ENCODE data around the gene EIF6.

GRCh38 chr20:35237486-35237885 lies 47.1 kb downstream of the EIF6 start:
- TF ChIP-seq, protein P1, sequence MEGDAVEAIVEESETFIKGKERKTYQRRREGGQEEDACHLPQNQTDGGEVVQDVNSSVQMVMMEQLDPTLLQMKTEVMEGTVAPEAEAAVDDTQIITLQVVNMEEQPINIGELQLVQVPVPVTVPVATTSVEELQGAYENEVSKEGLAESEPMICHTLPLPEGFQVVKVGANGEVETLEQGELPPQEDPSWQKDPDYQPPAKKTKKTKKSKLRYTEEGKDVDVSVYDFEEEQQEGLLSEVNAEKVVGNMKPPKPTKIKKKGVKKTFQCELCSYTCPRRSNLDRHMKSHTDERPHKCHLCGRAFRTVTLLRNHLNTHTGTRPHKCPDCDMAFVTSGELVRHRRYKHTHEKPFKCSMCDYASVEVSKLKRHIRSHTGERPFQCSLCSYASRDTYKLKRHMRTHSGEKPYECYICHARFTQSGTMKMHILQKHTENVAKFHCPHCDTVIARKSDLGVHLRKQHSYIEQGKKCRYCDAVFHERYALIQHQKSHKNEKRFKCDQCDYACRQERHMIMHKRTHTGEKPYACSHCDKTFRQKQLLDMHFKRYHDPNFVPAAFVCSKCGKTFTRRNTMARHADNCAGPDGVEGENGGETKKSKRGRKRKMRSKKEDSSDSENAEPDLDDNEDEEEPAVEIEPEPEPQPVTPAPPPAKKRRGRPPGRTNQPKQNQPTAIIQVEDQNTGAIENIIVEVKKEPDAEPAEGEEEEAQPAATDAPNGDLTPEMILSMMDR (IDR thresholded peaks at IDR 0.05; ENCODE audit: low read depth, low read length, missing input control): no peak
- no peak for TF ChIP-seq RAD21 (IDR thresholded peaks at IDR 0.05)
- TF ChIP-seq REST (IDR thresholded peaks at IDR 0.05): no peak
- no peak for TF ChIP-seq YY1 (IDR thresholded peaks at IDR 0.05)
- TF ChIP-seq, protein P2, sequence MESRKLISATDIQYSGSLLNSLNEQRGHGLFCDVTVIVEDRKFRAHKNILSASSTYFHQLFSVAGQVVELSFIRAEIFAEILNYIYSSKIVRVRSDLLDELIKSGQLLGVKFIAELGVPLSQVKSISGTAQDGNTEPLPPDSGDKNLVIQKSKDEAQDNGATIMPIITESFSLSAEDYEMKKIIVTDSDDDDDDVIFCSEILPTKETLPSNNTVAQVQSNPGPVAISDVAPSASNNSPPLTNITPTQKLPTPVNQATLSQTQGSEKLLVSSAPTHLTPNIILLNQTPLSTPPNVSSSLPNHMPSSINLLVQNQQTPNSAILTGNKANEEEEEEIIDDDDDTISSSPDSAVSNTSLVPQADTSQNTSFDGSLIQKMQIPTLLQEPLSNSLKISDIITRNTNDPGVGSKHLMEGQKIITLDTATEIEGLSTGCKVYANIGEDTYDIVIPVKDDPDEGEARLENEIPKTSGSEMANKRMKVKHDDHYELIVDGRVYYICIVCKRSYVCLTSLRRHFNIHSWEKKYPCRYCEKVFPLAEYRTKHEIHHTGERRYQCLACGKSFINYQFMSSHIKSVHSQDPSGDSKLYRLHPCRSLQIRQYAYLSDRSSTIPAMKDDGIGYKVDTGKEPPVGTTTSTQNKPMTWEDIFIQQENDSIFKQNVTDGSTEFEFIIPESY (IDR thresholded peaks at IDR 0.05): no peak
- no peak for TF ChIP-seq JUND (IDR thresholded peaks at IDR 0.05)
- TF ChIP-seq GABPA (IDR thresholded peaks at IDR 0.05 in 1 of 2, conservative IDR thresholded peaks at IDR 0.05 in 1 of 2): no peak
- TF ChIP-seq SP1 (IDR thresholded peaks at IDR 0.05): no peak
- no peak for TF ChIP-seq FOXA1 (IDR thresholded peaks at IDR 0.05)
- TF ChIP-seq EGR1 (IDR thresholded peaks at IDR 0.05; ENCODE audit: low read depth in 2 of 2): no peak
- TF ChIP-seq, protein P3, sequence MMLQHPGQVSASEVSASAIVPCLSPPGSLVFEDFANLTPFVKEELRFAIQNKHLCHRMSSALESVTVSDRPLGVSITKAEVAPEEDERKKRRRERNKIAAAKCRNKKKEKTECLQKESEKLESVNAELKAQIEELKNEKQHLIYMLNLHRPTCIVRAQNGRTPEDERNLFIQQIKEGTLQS (IDR thresholded peaks at IDR 0.05): no peak
- TF ChIP-seq MAX (IDR thresholded peaks at IDR 0.05): no peak

Measured in liver (tissue), 3 donors.